C4-2B (cell line): ENCODE results near the gene OR7G1.

ENCODE experiments used
- CTCF ChIP-seq: fragments of 450-650 bp; conservative IDR thresholded peaks from 2 replicates; pipeline ENCODE4 v1.5.1; 2017; ENCODE audit warnings: mild to moderate bottlenecking
- ZFX ChIP-seq: fragments of 450-650 bp; IDR thresholded peaks from 2 replicates; pipeline ENCODE4 v1.6.1; 2017

GRCh38 chr19:9149997-9150396, 34.4 kb upstream of the OR7G1 start:
- no peak for TF ChIP-seq CTCF
- no peak for TF ChIP-seq ZFX
